Measurements from ENCODE around the gene KY.

DNA sequence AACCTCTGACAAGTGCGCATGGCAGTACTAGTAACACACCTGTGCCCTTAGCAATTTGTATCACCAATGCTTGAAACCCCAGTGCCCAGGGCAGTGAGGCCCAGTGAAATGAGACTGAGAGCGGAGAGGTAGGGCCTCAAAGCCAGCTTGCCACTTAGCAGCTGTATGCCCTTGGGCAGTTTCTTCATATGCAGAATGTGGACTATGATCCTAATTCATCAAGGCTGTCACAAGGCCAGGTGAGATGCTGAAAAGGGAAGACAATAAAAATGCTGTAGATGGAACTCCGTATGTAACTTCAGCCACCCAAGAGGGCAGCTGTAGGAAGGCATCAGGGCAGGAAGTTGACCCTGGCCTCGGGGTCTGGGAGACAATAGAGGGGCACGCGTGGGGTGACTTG, 74.4 kb downstream of the KY start:
- TF ChIP-seq, protein P1, sequence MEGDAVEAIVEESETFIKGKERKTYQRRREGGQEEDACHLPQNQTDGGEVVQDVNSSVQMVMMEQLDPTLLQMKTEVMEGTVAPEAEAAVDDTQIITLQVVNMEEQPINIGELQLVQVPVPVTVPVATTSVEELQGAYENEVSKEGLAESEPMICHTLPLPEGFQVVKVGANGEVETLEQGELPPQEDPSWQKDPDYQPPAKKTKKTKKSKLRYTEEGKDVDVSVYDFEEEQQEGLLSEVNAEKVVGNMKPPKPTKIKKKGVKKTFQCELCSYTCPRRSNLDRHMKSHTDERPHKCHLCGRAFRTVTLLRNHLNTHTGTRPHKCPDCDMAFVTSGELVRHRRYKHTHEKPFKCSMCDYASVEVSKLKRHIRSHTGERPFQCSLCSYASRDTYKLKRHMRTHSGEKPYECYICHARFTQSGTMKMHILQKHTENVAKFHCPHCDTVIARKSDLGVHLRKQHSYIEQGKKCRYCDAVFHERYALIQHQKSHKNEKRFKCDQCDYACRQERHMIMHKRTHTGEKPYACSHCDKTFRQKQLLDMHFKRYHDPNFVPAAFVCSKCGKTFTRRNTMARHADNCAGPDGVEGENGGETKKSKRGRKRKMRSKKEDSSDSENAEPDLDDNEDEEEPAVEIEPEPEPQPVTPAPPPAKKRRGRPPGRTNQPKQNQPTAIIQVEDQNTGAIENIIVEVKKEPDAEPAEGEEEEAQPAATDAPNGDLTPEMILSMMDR (conservative IDR thresholded peaks at IDR 0.05; ENCODE audit: low read depth, low read length): no peak
- TF ChIP-seq EZH2 (IDR thresholded peaks at IDR 0.05; ENCODE audit: low read length, unreplicated experiment) (no peak), EZH2phosphoT487 (IDR thresholded peaks at IDR 0.05; ENCODE audit: borderline replicate concordance, low read length) (no peak)
